ENCODE results near the gene PTPRN2. TPM values are rescaled to one million over a fixed set of nuclear protein-coding genes. Genes with fewer than 3 reads are reported as not detected.
A peak's percentile ranks its signal among the peaks of the same experiment; 100 is the strongest.

Gene PTPRN2
- total RNA-seq, 1 donor from 2014 or later = 3.1 TPM

DNA sequence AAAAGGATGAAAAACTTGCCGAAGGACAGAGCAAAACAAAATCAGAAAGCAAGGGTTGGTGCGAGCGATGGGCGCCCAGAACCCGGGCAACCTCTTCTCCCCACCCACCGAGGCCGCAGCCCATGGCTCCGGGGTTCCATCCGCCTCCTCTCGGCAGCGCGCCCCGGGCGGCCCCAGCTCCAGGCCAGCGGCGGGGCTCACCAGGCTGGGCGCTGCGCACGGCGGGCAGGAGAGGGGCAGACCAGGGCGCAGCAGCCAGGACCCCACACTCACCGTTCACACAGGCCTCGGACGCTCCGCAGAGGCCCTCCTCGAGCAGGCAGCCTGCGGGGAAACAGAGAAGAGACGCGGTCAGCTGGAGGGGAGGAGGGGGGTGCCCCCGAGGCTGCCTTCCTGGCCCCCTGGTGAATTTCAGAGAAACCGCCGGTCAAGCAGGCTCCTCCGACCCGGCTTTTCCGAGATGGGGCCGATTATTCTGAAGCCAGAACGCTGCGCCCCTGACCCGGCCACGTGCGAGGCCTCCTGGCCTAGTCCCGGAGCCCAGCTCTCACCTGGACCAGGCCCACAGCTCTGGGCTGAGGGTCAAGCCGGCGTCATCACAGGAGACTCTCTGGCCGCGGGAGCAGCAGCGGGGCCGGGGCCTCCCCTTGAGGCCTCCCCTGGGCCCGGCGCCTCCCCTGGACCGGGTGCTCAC lies 98.0 kb downstream of the PTPRN2 start:
- no peak for DNase-seq

DNA sequence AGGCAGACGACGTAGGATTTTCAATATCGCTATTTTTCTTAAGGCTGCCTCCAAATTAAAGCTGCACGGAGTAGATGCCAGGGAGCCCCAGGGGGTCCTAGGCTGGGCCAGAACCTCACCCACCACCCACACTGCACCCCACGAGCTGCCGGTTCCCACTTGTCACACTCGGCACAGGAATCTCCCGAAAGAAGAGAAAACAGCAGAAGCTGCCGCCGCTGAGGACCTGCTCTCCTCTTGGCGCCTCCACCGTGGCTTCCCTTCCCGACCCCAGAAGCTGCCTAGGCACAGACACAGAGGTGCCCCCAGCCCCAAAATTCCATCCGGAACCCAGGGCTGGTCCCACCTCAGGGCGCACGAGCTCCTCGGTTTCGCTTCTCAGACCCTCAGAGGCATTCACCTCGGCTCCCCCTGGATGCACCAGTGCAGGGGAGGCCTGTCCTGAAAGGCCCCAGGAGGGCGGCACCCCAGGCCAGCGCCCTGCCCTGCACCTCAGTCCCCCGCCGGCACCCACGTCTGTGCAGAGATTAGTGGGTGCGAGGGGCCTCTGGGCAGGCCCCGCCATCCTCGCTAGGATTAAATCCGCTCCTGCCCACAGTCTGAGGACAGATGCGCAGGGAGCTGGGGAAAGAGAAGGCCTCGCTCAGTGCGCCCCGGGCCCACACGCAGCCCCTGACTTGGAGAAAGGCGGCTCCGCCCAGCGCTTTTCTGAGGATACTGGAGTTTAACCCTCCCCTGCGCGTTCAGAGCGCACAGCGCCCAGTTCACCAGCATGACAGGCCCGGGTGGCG lies 99.2 kb downstream of the PTPRN2 start:
- DNase-seq = no peak

DNA sequence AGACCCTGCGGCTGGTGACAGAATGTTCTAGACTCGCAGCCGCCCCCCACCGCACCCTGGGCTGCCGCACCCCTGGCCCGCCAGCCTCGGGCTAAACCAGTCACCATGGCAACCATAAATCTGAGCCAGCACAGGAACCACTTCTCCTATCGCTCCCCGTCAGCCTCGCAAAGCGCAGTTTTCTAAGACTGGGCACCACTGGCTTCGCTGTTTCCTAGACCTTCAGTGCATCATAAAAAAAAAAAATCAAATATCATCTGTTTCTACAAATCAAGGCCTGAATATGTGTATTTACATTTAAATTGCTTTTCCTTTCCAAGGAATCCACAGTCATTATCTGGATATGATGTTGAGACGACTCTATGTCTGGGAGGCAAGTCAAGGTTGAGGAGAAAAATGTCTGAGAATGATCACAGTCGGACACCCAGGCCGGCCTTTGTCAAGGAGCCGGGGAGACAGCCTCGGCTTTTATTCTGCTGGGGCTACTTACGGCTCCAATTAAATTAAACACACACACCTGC lies 99.9 kb downstream of the PTPRN2 start:
- DNase-seq = no peak

DNA sequence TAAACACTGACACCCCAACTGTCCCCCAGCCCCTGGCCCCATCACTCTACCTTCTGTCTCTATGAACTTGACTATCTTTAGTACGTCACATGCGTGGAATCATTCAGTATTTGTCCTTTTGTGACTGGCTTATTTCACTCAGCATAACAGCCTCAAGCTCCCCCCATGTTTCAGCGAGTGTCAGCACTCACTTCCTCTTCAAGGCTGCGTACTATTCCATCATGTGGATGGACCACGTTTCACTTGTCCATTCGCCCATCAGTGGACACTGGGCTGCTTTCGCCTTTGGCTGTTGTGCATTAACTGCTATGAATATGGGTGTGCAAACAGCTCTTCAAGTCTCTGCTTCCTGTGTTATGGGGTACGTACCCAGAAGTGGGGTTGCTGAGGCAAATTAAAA lies 100.7 kb downstream of the PTPRN2 start:
- DNase-seq = no peak

DNA sequence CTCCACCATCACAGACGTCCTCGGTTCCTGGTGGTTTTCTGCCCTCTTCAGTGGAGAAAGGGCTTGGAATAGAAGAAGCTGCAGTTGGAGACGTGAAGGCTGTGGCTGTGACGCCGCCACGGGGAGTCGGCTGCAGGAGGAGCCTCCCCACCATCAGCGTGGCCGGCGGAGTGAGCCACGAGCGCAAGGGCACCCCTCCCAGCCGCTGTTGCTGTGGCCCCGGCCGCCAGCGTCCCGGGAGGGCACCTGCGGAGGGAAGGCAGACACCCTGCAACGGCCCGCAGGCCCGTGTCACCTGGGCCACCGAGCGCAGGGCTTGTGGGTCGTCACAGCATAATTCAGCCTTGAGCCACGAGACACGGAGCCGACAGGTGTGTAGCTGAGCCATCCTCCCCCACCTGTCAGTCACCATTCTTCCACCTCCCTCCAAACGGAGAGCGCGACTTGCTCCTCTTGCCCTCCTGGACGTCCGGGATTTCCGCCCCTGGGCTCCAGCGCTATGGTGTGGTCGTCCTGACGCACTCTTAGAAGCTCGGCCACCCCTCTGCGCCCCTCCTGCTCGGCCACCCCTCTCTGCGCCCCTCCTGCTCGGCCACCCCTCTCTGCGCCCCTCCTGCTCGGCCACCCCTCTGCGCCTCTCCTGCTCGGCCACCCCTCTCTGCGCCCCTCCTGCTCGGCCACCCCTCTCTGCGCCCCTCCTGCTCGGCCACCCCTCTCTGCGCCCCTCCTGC lies 102.7 kb downstream of the PTPRN2 start:
- no peak for DNase-seq

DNA sequence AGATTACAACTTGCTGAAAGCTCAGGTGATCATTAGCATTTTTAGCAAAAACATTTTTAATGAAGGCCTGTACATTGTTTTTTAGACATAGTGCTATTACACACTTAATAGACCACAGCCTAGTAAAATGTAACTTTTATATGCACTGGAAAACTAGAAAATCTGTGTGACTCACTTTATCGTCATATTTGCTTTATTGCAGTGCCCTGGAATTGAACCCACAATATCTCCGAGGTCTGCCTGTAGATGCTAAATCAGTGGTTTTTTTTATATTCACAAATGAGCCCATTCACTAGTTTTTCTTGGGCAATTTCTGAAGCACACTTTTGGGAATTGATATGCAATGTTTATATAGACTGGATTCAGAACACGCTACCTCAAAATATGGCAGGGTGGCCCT lies 105.1 kb downstream of the PTPRN2 start:
- no peak for DNase-seq

DNA sequence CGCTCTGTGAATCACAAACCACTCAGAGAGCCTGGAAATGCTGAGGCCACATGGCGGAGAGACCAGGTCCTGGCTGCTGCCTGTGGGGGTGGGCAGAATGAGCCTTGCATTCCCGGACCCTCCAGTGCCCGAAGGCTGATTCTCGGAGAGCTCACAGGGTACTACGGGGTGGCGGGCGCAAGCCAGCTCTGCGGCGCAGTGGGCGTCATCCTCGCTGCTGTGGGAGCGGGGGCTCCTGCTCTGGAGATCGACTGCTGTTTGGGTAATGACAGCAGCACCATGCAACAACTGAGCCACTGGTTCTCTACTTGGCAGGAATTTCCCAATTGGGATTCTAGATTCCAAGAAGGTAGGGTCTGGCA lies 108.0 kb downstream of the PTPRN2 start:
- DNase-seq = no peak

DNA sequence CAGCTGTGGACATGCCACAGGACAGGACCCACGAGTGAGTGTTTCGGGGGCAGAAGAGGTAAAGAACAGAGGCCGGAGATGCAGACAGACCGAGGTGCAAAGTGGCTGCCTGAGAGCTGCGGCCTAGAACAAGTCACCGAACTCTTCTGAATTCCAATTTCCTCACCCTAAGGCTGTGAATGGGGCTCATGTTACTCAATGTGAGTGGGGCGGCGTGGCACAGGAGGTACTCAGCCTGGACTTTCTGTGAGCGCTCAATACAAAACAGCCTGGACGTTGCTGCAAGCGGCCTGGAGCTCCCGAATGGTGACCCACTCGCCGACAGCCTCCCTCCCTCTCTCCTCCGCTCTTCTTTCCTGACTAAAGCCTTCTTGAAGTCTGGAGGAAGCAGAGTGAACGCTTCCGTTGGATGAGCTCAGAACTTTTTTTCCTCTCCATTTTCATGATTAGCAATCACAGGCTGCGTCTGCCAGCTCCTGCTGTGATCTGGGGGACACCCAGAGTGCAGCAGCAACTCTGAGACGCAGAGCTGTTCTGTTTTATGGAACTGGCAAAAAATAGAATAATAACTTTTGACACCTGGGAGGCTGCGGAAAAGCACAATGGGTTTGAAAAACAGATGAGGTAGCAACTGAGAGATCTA lies 108.5 kb downstream of the PTPRN2 start:
- peak; percentile 15 for DNase-seq

DNA sequence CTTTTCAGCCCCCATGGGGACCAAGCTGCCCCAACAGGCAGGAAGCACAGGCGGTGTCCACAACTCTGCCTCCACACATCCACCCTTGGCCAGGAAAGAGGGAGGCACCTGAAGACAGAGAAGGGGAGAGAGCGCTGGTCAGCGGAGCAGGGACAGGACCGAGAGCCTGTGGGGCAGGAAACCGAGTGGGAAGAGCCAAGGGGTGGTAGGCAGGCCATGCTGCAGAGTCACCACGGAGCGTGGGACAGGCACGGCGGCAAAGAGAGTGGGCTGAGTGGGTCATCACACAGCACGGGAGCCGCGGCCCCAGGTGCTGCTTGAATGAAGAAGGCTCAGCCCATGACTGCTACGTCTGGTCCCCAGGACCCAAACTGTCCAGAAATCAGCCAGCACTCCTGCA lies 109.8 kb downstream of the PTPRN2 start:
- DNase-seq = no peak

DNA sequence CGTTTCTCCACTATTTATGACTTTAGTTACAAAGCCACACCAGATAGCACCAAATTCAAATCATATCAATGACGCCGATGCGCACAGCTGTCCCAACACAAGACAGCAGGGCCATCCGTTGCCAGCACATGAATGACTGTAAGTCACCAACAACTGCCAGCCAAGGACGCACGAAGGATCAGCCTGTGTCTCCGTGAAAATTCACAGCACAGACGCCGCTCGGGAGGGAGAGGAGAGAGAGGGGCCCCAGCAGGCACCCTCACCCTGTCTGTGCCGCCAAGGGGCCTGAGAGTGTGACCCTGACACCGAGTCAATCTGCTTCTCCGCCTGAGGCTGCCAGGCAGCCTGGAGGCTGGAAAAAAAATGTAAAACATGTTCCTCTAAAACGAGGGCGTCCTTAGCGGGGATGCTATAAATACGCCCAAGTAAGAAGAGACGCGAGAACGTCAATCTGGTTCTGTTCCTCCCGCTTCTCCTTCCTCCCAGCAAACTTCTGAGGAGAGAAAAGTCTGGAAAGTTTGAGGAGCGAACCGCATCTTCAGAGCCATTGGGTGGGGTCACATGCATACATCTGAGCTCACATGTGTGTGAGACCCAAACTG lies 111.2 kb downstream of the PTPRN2 start:
- DNase-seq = peak; percentile 61

DNA sequence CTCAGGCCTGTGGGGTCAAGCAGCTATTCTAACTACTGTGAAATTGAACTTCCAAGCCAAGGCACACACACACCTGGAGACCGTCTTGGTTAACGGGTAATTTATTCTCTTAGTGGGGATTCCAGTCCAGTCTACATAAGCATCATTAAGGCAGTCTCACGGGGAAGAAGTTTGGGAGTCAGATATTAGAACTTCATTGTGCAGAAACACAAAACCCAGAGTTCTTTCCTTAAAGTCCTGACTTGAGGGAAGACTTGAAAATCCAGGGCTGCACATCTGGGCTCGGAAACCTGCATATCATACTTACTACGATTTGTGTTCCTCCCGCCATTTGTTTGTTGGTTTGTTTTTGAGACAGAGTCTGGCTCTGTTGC lies 112.0 kb downstream of the PTPRN2 start:
- DNase-seq = no peak

DNA sequence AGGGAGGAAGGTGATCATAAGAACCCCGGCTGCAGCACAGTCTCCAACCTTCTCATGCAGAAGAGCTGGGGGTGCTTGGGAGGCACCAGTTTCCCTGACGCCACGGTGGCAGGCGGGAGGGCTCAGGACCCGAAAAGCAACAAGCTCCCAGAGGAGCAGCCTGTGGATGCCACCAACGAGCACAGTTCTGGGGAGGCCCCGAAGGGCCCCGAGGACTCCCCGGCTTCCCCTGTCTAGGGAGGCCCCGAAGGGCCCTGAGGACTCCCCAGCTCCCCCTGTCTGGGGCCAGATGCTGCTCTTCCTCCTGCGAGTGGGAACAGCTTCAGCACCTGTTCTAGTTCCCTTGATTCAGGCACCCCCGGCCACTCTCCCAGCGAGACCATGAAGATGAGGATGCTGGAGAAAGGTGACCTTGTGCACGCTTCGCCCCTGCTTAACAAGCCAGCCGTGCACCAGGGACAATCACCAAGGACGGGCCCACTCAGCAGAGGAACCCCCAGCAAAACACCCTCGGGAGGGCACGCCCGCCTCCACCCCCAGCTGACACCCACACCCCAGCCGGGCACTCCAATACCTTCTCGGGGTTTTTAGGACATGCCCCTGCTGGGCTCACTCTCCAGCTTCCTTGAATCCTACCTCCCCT lies 112.5 kb downstream of the PTPRN2 start:
- DNase-seq = no peak

DNA sequence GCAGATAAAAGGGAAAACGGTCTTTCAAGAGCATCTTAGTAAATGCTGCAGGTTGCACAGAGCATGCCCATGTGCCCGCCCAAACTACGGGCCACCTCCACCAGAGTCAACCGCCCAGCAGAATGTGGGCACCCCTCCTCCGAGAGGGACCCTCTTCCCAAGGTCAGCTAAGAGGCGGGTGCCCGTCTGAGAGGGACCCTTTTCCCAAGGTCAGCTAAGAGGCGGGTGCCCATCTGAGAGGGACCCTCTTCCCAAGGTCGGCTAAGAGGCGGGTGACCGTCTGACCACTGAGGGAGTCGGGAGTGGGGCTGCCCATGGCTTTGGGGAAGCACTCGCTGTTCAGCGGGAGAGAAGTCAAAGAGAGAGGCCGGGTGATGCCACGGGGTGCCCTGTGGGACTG lies 113.1 kb downstream of the PTPRN2 start:
- no peak for DNase-seq

DNA sequence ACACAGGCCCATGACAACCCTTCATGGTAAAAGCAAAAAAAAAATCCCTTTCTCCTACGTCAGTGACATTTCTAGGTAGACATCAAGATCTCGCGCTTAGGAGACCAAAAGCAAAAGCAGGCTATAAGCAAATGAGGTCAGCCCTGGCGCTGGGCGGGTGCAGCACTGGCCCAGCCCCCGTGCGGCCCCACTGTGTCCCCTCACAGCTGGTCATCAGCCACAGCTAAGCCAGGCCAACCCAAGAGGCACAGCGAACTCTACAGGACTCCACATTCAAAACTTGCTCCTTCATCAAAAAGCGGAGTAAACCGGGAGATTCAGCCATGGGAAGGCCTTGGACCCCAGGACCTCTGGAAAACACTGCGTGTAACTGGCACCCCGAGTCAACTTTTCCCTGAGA lies 113.7 kb downstream of the PTPRN2 start:
- no peak for DNase-seq

DNA sequence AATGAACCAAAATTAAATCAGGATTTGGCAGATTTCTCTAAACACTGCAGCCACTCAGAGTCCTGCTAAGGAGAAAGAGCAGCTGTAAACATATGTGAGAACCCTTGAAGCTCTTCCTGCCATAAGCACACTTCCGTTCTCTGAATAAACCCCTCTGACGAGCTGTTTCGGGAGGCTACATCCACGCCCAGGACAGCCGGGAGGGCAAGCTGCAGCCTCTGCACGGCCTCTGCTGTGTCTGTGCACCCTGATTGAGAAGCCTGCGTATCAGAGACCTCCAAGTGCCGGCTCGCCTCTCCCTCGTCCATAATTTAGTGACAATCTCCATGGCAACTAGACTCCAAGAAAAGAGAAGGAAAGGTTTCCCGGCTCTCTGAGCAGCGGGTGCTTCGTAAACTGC lies 114.4 kb downstream of the PTPRN2 start:
- DNase-seq = peak; percentile 90

DNA sequence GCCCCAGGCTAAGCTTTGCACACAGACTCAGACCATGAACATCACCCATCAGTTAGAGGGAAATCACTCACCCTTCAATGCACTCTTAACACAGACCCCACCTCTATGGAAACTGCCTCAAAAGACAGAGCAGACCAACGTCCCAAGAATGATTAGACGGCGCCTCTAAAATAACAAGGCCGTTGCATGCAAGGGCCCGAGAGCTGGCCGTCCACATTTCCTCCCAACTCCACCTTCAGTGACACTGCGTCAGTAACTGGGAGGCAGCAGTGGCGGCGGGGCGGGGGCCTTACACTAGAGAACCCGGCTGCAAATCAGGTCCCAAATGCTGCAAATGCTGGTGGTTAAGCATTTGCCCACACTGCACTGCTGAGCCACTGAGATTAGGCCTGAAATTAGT lies 115.0 kb downstream of the PTPRN2 start:
- no peak for DNase-seq

DNA sequence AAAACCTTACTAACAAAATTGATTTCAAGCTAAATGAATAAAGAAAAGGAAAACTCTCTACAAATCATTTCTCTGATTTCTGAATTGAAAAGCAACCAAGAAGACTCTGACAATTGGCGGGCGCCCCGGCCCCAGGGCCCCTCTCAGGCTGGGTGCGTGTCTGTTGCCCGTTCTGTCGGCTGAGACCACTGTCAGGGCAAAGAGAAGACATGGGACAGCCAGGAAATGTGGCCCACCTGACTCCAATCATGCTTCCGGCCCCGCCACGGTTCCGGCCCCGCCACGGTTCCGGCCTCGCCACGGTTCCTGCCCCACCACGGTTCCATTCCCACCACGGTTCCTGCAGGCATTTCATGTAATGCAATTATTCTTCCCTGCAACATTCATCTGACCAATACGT lies 115.9 kb downstream of the PTPRN2 start:
- DNase-seq = no peak

DNA sequence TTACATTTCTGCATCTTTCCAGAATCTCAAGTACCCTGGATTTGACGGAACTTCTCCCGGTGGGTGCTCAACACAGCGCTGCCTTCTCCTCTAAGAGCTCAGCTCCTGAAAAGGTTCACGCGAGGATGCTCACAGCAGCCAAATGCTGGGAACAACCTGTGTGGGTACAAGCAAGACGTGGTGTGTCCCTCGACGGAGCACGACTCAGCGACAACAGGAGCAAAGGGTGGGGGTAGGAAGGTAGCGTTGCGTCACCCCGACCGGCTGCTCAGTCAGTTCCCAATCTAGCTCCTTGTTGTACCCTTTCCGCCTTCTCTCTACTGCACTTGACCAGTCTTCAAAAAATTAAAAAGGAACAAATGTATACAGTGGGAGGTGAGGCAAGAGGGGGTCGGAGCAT lies 117.3 kb downstream of the PTPRN2 start:
- no peak for DNase-seq

DNA sequence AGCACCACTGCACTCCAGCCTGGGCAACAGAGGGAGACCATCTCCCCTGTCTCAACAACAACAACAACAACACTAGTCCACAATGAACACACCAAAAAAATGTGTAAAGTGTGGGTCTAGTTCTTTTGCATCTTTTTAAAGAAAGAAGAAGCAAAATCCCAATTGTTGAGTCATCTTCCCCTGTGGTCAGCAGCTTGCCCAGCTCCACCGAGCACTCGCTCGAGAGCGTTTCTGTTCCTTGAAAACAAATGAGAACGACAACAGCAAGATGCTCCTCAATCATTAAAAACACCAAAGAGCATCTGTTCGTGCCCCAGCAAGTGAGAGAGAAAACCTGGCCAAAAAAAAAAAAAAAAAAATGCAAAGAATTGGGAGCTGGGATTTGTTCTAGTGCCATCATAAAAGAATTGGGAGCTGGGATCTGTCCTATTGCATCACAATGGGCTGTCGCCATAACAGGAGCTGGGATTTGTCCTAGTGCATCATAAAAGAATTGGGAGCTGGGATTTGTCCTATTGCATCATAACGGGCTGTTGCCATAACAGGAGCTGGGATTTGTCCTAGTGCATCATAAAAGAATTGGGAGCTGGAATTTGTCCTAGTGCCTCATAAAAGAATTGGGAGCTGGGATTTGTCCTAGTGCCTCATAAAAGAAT lies 118.1 kb downstream of the PTPRN2 start:
- DNase-seq = no peak

DNA sequence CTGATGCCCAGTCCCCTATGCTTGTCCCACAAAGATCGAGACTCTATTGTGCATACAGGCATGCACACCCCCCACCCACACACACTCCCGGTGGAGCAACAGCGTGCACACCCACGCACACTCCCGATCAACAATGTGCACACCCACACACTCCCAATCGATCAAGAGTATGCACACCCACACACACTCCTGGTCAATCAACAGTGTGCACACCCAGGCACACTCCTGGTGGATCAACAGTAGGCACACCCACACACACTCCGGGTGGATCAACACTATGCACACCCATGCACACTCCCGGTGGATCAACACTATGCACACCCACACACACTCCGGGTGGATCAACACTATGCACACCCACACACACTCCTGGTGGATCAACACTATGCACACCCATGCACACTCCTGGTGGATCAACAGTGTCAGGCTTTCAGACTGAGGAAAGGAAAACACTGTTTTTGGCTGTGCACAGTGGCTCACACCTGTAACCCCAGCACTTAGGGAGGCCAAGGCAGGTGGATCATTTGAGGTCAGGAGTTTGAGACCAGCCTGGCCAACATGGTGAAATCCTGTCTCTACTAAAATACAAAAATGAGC lies 118.8 kb downstream of the PTPRN2 start:
- no peak for DNase-seq

DNA sequence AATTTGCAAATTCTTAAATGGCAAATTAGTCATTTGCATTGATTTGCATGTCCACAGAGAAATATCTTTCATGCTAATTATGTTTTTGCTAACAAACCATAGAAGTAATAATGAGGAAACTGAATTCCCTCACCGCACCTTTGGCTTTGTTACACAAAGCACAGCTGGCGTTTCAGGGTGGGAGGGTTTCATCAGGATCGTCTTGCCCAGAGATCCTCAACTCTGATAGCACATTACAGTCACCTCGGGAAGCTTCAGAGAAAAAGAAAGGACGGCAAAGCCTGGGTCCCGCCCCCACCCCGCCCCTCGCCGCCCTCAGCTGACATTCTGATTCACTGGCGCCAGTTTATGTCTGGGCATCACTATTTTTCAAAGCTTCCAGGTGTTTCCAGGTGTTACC lies 119.4 kb downstream of the PTPRN2 start:
- no peak for DNase-seq
